ENCODE results near the gene FGD3.

FGD3 gene

DNA sequence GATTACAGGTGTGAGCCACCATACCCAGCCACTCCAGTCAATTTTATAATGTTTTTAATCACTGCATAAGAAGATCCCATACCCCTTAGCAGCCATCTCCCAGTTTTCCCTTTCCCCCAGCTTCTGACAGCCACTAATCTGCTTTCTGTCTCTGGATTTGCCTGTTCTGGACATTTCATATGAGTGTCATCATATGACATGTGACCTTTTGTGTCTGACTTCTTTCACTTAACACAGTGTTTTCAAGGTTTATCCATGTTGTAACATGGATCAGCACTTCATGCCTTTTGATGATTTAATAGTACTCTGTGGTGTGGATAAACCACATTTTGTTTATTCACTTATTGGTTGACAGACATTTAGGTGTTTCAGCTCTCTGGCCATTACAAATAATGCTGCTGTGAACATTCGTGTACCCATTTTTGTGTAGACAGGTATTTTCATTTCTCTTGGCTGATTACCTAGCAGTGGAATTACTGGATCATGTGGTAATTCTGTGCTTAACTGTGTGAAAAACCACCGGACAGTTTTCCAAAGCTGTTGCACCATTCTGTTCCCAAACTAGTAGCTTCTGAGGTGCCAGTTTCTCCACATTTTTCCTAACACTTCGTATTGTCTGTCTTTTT lies 119.8 kb downstream of the FGD3 start:
- 81% methylated on average over 3 of the region's 3 CpGs for WGBS
- H3K27ac ChIP-seq (ENCODE audit: low read length, poor library complexity, severe bottlenecking), result no peak overlapping the region
- no peak overlapping the region for H2AK5ac ChIP-seq (ENCODE audit: low read length, severe bottlenecking)
- no peak overlapping the region for H3K18ac ChIP-seq (ENCODE audit: low read depth in 1 of 2, low read length in 2 of 2)
- no peak overlapping the region for H4K8ac ChIP-seq (ENCODE audit: low read length)
- H3K9me3 ChIP-seq (ENCODE audit: control insufficient read depth, low read length), result no peaks in the 10 kb centered on the region
- H3K14ac ChIP-seq (ENCODE audit: low read length in 2 of 2), result no peak overlapping the region
- no peak overlapping the region for H3K23ac ChIP-seq (ENCODE audit: low read length in 2 of 2)
- H3K4ac ChIP-seq (ENCODE audit: low read depth in 1 of 2, low read length in 2 of 2), result no peak overlapping the region
- H3K9ac ChIP-seq (ENCODE audit: low read length), result no peak overlapping the region
- no peak overlapping the region for H2BK15ac ChIP-seq (ENCODE audit: low read depth, poor library complexity, severe bottlenecking)
- H2BK120ac ChIP-seq (ENCODE audit: low read depth, low read length), result no peak overlapping the region
- no peak overlapping the region for H2AFZ ChIP-seq (ENCODE audit: low read depth, low read length)
- H3K4me3 ChIP-seq (ENCODE audit: insufficient read depth in 1 of 2, low read depth in 1 of 2, low read length in 2 of 2), result no peak overlapping the region
- no peak overlapping the region for H2BK5ac ChIP-seq (ENCODE audit: low read depth, low read length, poor library complexity, severe bottlenecking)
- H3K27me3 ChIP-seq (ENCODE audit: control insufficient read depth in 1 of 2, insufficient read depth in 1 of 2, low read length in 2 of 2), result peaks cover 0 to 17% of the 10 kb centered on the region in 2 experiments
- H2BK12ac ChIP-seq (ENCODE audit: low read length in 2 of 2), result no peak overlapping the region
- H4K91ac ChIP-seq (ENCODE audit: low read length), result no peak overlapping the region
- no peaks in the 10 kb centered on the region for H3K79me1 ChIP-seq (replicated peaks; ENCODE audit: low read length, poor library complexity, severe bottlenecking)
- no peaks in the 10 kb centered on the region for H3K36me3 ChIP-seq (ENCODE audit: control insufficient read depth in 1 of 2, insufficient read depth in 2 of 2, low read depth in 1 of 2, low read length in 2 of 2)
- H3K4me2 ChIP-seq (ENCODE audit: low read length, poor library complexity, severe bottlenecking), result no peak overlapping the region
- no peaks in the 10 kb centered on the region for H3K4me1 ChIP-seq (ENCODE audit: control insufficient read depth, insufficient read depth, low read depth, low read length)
- DNase-seq, result peak; percentile 29

- Histone ChIP-seq H3K4me3 (ENCODE audit: insufficient read depth in 1 of 2, low read depth in 1 of 2, low read length in 2 of 2) (no peak overlapping the region), H3K79me1 (replicated peaks; ENCODE audit: low read length, poor library complexity, severe bottlenecking) (no peaks in the 10 kb centered on the region), H3K18ac (ENCODE audit: low read depth in 1 of 2, low read length in 2 of 2) (no peak overlapping the region), H3K4ac (ENCODE audit: low read depth in 1 of 2, low read length in 2 of 2) (no peak overlapping the region), H2BK120ac (ENCODE audit: low read depth, low read length) (no peak overlapping the region), H2AK5ac (ENCODE audit: low read length, severe bottlenecking) (no peak overlapping the region), H3K9ac (ENCODE audit: low read length) (no peak overlapping the region), H4K91ac (ENCODE audit: low read length) (no peak overlapping the region), H2AFZ (ENCODE audit: low read depth, low read length) (no peak overlapping the region), H3K27ac (ENCODE audit: low read length, poor library complexity, severe bottlenecking) (no peak overlapping the region), H2BK12ac (ENCODE audit: low read length in 2 of 2) (no peak overlapping the region), H3K9me3 (ENCODE audit: control insufficient read depth, low read length) (no peaks in the 10 kb centered on the region), H3K36me3 (ENCODE audit: control insufficient read depth in 1 of 2, insufficient read depth in 2 of 2, low read depth in 1 of 2, low read length in 2 of 2) (no peaks in the 10 kb centered on the region), H2BK5ac (ENCODE audit: low read depth, low read length, poor library complexity, severe bottlenecking) (no peak overlapping the region), H3K27me3 (ENCODE audit: control insufficient read depth in 1 of 2, insufficient read depth in 1 of 2, low read length in 2 of 2) (no peaks in the 10 kb centered on the region), H4K8ac (ENCODE audit: low read length) (no peak overlapping the region), H3K23ac (ENCODE audit: low read length in 2 of 2) (no peak overlapping the region), H3K4me1 (ENCODE audit: control insufficient read depth, insufficient read depth, low read depth, low read length) (no peaks in the 10 kb centered on the region), H3K14ac (ENCODE audit: low read length in 2 of 2) (no peak overlapping the region), H3K4me2 (ENCODE audit: low read length, poor library complexity, severe bottlenecking) (no peak overlapping the region), H2BK15ac (ENCODE audit: low read depth, poor library complexity, severe bottlenecking) (no peak overlapping the region)
- 98% methylated on average over 3 of the region's 4 CpGs for WGBS
- DNase-seq, result no peak
Measured at GRCh38 chr9:93068956-93069355, 121.6 kb downstream of the FGD3 start.

- 86% methylated on average over 7 of the region's 7 CpGs for WGBS
- H3K14ac ChIP-seq (ENCODE audit: low read length in 2 of 2), result no peak overlapping the region
- no peak overlapping the region for H2BK120ac ChIP-seq (ENCODE audit: low read depth, low read length)
- no peak overlapping the region for H4K8ac ChIP-seq (ENCODE audit: low read length)
- DNase-seq, result peak; percentile 28
- no peak overlapping the region for H3K4me2 ChIP-seq (ENCODE audit: low read length, poor library complexity, severe bottlenecking)
- H2BK15ac ChIP-seq (ENCODE audit: low read depth, poor library complexity, severe bottlenecking), result no peak overlapping the region
- H3K9me3 ChIP-seq (ENCODE audit: control insufficient read depth, low read length), result no peaks in the 10 kb centered on the region
- no peak overlapping the region for H3K23ac ChIP-seq (ENCODE audit: low read length in 2 of 2)
- no peaks in the 10 kb centered on the region for H3K27me3 ChIP-seq (ENCODE audit: control insufficient read depth in 1 of 2, insufficient read depth in 1 of 2, low read length in 2 of 2)
- H3K4ac ChIP-seq (ENCODE audit: low read depth in 1 of 2, low read length in 2 of 2), result no peak overlapping the region
- H3K18ac ChIP-seq (ENCODE audit: low read depth in 1 of 2, low read length in 2 of 2), result no peak overlapping the region
- no peak overlapping the region for H2BK5ac ChIP-seq (ENCODE audit: low read depth, low read length, poor library complexity, severe bottlenecking)
- no peaks in the 10 kb centered on the region for H3K36me3 ChIP-seq (ENCODE audit: control insufficient read depth in 1 of 2, insufficient read depth in 2 of 2, low read depth in 1 of 2, low read length in 2 of 2)
- H3K4me1 ChIP-seq (ENCODE audit: control insufficient read depth, insufficient read depth, low read depth, low read length), result no peaks in the 10 kb centered on the region
- no peak overlapping the region for H3K27ac ChIP-seq (ENCODE audit: low read length, poor library complexity, severe bottlenecking)
- no peak overlapping the region for H3K4me3 ChIP-seq (ENCODE audit: insufficient read depth in 1 of 2, low read depth in 1 of 2, low read length in 2 of 2)
- no peak overlapping the region for H2AFZ ChIP-seq (ENCODE audit: low read depth, low read length)
- no peak overlapping the region for H2BK12ac ChIP-seq (ENCODE audit: low read length in 2 of 2)
- no peak overlapping the region for H4K91ac ChIP-seq (ENCODE audit: low read length)
- H3K9ac ChIP-seq (ENCODE audit: low read length), result no peak overlapping the region
- no peak overlapping the region for H2AK5ac ChIP-seq (ENCODE audit: low read length, severe bottlenecking)
- H3K79me1 ChIP-seq (replicated peaks; ENCODE audit: low read length, poor library complexity, severe bottlenecking), result no peaks in the 10 kb centered on the region
Measured at GRCh38 chr9:93071464-93071863, 124.1 kb downstream of the FGD3 start.

DNA sequence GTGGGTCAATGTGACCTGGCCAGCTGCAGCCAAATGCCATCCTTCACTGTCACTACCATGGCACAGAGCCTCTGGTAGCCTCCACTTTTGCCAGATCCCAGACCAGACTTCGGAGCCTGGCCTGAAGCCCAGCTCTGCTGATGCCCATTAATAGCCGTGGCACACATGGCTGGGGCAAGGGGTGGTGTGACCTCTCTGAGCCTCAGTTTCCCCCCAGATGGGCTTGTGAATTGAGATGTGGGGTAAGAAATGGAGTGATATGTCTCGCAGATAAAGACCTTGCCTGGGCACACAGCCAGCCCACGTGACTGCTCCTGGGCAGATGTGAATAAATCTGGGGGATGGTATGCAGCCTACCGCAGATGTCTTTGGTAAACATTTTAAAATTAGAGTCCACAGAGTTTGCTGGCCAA lies 125.1 kb downstream of the FGD3 start:
- no peaks in the 10 kb centered on the region for H3K36me3 ChIP-seq (ENCODE audit: control insufficient read depth in 1 of 2, insufficient read depth in 2 of 2, low read depth in 1 of 2, low read length in 2 of 2)
- no peaks in the 10 kb centered on the region for H3K79me1 ChIP-seq (replicated peaks; ENCODE audit: low read length, poor library complexity, severe bottlenecking)
- H2AK5ac ChIP-seq (ENCODE audit: low read length, severe bottlenecking), result no peak overlapping the region
- no peaks in the 10 kb centered on the region for H3K4me1 ChIP-seq (ENCODE audit: control insufficient read depth, insufficient read depth, low read depth, low read length)
- no peak overlapping the region for H2AFZ ChIP-seq (ENCODE audit: low read depth, low read length)
- no peak overlapping the region for H2BK5ac ChIP-seq (ENCODE audit: low read depth, low read length, poor library complexity, severe bottlenecking)
- H3K4me3 ChIP-seq (ENCODE audit: insufficient read depth in 1 of 2, low read depth in 1 of 2, low read length in 2 of 2), result no peak overlapping the region
- H2BK120ac ChIP-seq (ENCODE audit: low read depth, low read length), result no peak overlapping the region
- H3K18ac ChIP-seq (ENCODE audit: low read depth in 1 of 2, low read length in 2 of 2), result no peak overlapping the region
- peak; percentile 14 for DNase-seq
- no peak overlapping the region for H3K27ac ChIP-seq (ENCODE audit: low read length, poor library complexity, severe bottlenecking)
- no peak overlapping the region for H2BK12ac ChIP-seq (ENCODE audit: low read length in 2 of 2)
- H2BK15ac ChIP-seq (ENCODE audit: low read depth, poor library complexity, severe bottlenecking), result no peak overlapping the region
- H3K9me3 ChIP-seq (ENCODE audit: control insufficient read depth, low read length), result no peaks in the 10 kb centered on the region
- H4K91ac ChIP-seq (ENCODE audit: low read length), result no peak overlapping the region
- H3K4ac ChIP-seq (ENCODE audit: low read depth in 1 of 2, low read length in 2 of 2), result no peak overlapping the region
- H3K14ac ChIP-seq (ENCODE audit: low read length in 2 of 2), result no peak overlapping the region
- no peaks in the 10 kb centered on the region for H3K27me3 ChIP-seq (ENCODE audit: control insufficient read depth in 1 of 2, insufficient read depth in 1 of 2, low read length in 2 of 2)
- WGBS, result 84% methylated on average over 5 of the region's 5 CpGs
- H3K4me2 ChIP-seq (ENCODE audit: low read length, poor library complexity, severe bottlenecking), result no peak overlapping the region
- no peak overlapping the region for H3K9ac ChIP-seq (ENCODE audit: low read length)
- no peak overlapping the region for H4K8ac ChIP-seq (ENCODE audit: low read length)
- H3K23ac ChIP-seq (ENCODE audit: low read length in 2 of 2), result no peak overlapping the region
